Retinal pigment epithelial cell (primary cell): ENCODE data around the gene MICU1.

Experiments
- DNase-seq: peaks from one replicate; pipeline ENCODE4 v3.0.0-alpha.2; 2010; ENCODE audit warnings: low read depth
- H3K4me3 ChIP-seq: 2 replicates; pipeline ENCODE4 v1.5.1; 2011; ENCODE audit warnings: mild to moderate bottlenecking, low read length, control low read depth, moderate library complexity
- TF ChIP-seq, protein P1 (sequence below): conservative IDR thresholded peaks from 2 replicates; pipeline ENCODE4 v1.5.1; 2011; ENCODE audit warnings: low read depth, low read length, control low read depth, inconsistent platforms

The MICU1 gene

DNA sequence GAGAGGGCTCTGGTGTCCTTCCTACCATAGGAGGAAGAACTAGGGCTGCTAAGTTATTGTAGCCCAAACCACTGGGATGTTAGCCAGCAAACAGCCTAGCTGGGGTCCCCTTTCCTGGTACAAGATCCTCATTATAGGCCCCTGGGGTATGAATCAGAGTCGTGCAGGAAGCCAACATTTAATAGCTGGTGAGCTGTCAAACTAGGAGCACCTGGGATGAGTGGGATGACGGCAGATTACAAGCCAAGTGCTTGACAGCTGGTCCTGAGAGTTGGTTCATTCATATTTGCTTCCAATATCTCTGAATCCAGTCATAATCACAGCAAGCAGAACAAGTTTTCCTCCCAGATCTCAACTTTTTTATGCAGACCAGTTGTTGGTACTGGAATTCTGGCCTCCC lies 246.1 kb downstream of the MICU1 start:
- TF ChIP-seq, protein P1, sequence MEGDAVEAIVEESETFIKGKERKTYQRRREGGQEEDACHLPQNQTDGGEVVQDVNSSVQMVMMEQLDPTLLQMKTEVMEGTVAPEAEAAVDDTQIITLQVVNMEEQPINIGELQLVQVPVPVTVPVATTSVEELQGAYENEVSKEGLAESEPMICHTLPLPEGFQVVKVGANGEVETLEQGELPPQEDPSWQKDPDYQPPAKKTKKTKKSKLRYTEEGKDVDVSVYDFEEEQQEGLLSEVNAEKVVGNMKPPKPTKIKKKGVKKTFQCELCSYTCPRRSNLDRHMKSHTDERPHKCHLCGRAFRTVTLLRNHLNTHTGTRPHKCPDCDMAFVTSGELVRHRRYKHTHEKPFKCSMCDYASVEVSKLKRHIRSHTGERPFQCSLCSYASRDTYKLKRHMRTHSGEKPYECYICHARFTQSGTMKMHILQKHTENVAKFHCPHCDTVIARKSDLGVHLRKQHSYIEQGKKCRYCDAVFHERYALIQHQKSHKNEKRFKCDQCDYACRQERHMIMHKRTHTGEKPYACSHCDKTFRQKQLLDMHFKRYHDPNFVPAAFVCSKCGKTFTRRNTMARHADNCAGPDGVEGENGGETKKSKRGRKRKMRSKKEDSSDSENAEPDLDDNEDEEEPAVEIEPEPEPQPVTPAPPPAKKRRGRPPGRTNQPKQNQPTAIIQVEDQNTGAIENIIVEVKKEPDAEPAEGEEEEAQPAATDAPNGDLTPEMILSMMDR = no peak
- no peak for DNase-seq
- no peak overlapping the region for H3K4me3 ChIP-seq

DNA sequence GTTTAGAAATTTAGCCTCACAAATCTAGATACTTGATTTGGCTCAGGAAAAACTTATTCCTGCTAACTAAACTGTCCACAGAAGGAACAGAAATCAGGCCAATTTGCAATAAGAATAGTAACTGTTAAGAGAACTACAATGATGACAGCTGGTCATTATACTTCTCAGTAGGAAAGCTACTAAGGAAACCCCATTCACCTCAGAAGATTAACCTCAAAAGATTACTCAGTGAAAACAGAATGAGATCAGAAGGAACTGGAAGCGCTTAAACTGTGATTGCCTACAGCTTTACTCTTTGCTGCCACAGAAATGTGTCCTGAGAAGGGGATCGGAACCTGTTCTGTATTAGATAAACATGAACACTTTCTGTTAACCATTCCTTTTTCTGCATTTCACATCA lies 246.8 kb downstream of the MICU1 start:
- DNase-seq = no peak
- TF ChIP-seq, protein P1 = no peak
- no peak overlapping the region for H3K4me3 ChIP-seq

DNA sequence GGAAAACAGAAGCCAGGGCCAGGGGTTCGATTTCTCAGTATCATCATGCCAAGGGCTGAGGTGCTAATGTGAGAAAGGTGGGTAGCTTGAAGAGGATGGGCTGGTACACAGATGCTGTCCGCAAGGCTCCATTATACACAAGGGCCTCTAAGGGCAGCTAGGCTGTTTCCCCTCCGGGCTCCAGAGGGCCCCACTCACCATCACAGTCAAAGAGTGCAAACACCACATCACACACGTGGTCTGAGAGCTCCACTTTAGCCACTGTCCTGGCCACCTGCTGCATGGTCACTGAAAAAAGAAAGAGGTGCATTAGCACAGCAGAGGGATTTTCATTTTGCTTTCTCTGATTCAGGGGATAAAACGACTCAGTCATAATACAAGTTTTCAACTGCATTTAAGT lies 250.3 kb downstream of the MICU1 start:
- no peak for DNase-seq
- TF ChIP-seq, protein P1 = peak; percentile 37

DNA sequence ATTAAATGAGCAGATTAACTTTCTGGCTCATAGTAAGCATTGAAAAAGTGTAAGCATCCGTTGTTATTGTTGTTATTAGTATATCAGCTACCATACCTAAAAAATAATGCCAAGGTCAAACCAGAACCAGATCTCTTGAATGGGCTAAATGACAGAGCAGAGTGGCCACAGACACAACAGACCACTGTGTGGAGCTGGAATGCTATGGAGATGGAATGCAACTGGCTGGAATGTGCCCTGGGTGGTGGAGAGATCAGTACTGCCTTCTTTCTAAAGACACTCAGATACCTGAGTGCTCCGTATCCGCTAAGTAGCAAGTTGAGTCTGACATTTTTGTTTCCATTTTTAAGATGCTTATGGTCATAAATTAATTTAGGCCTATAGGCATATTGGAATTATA lies 250.7 kb downstream of the MICU1 start:
- no peak overlapping the region for H3K4me3 ChIP-seq
- TF ChIP-seq, protein P1 = peak; percentile 22
- DNase-seq = no peak

More for the DNA sequence above, 250.3 kb downstream of the MICU1 start:
- H3K4me3 ChIP-seq = no peak overlapping the region

DNA sequence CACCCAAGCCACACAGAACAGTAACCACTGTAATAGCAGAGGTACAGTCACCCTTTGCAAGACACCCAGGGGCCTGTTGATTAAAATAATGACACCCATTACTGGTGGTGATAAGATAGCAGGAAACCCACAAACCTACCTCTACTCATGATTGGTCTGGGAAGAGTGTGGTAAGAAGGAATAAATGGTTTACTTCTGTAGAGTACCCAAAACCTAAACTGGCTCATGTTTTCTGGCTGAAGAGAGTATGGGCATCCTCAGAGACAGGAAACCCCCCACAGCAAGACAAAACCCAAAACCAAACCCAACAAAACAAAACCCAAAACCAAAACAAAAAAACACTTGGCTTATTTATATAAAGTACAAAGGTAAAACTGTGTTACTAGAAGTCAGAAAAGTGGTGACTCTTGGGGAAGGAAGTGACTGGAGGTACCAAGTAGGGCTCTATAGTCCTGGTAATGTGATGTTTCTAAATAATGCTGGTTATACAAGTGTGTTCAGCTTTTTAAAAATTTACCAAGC lies 255.6 kb downstream of the MICU1 start:
- DNase-seq = no peak
- H3K4me3 ChIP-seq = no peak overlapping the region
- TF ChIP-seq, protein P1 = no peak

- no peak overlapping the region for H3K4me3 ChIP-seq
- DNase-seq = no peak
- TF ChIP-seq, protein P1 = no peak
Measured at GRCh38 chr10:72367301-72367960, 258.4 kb downstream of the MICU1 start.
